GM12872 (cell line): ENCODE measurements around the gene TMEM203.

Source experiments
- CTCF ChIP-seq: IDR thresholded peaks from 3 replicates; pipeline ENCODE4 v1.5.1; 2011; ENCODE audit warnings: low read depth, mild to moderate bottlenecking, low read length, moderate library complexity; ENCODE audit not compliant: insufficient read depth

TMEM203 gene

DNA sequence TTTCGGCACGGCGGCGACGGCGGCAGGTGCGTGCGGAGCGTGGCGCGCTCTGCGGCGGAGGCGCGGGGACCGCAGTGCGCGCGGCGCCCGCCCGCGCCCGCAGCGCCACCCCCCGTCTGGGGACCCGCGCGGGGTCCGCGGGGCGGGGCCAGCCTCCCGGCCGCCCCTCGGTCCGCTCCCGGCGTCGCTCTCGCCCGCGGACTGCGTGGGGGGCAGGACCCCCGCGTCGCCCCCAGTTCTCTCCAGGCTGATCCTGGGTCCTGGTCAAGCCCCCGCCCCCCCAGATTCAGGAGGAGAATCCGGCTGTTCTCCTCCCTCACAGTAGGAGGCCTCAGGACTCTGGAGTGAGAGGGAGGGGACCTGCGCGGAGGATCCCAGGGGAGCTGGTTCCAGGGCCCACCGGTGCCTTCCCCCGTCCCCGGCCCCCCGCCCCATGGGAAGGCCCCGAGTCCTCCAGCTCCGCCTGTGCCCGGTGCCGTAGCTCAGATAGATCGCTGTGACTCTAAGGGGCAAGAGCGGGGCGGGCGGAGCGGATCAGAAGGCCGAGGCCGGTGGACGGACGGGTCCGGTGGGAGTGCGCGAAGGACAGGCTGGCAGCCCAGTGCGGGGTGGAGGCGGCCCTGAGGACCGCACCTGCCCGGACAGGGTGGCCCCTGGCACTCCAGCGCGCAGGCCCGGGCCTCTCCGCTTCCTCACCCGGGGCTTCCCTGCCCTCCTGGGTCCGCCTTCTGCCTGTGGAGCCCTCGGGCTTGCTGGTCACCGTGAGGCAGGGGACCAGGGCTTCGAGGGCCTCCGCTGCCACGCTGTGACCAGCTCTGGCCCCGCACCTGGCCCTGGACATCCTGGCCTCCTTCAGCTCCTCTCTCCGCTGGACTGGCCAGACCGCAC is 17.0 kb upstream of the TMEM203 start, which contains the start of gene RNF208:
RNF208 (minus strand) TSS at position 51 of the 888 bp plus-strand sequence. CDS start 1,028 bp downstream, outside the sequence.
- no peak for TF ChIP-seq CTCF

DNA sequence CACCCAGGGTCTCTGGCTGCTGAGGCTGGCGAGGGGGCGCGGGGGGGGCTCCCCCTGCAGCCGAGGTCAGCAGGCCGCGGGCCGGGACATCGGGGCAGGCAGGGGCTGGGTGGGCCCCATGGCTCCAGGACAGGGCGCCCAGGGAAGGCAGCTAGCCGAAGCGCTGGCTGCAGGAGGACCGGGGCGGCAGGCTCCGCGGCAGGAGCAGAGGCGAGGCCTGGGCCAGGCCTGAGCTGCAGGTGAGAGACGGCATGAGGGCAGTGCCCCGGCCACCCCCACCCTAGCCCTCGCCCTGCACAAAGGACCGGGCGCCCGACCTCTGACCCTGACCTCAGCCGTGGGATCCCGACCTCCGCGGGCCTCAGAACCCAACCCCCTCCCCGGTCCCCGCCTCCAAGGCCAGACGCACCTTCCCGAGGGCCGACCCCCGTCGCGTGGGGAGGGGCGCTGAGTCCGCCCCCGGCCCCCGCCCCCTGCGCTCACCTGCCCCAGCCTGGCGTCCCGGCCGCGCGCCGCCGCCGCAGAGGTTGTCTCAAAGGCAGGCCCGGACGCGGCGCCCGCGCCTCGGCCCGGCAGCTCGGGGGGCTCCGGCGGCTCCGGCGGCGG is 16.2 kb upstream of the TMEM203 start:
- no peak for TF ChIP-seq CTCF

DNA sequence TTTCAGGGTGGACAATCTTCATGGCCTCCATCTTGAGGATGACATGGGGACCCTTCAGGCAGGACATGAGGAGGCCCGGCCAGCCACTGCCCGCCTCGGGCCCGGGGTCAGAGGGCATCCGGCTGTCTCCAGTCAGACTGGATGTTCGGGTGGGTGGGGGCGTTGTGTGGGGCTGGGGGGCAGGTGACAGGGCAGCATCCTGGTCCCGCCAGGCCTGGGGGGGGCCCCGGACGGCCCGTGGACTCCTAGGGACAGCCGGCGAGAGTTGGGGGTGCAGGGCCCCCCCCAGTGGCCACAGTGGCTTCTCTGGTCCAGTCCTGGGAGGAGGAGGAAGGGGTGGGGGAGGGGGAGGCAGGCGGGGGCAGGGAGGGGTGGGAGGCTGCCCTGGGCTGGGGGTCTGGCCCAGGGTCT is 15.7 kb upstream of the TMEM203 start:
- TF ChIP-seq CTCF, result no peak

GRCh38 chr9:137220317-137221094 is 15.1 kb upstream of the TMEM203 start:
- TF ChIP-seq CTCF, result no peak

DNA sequence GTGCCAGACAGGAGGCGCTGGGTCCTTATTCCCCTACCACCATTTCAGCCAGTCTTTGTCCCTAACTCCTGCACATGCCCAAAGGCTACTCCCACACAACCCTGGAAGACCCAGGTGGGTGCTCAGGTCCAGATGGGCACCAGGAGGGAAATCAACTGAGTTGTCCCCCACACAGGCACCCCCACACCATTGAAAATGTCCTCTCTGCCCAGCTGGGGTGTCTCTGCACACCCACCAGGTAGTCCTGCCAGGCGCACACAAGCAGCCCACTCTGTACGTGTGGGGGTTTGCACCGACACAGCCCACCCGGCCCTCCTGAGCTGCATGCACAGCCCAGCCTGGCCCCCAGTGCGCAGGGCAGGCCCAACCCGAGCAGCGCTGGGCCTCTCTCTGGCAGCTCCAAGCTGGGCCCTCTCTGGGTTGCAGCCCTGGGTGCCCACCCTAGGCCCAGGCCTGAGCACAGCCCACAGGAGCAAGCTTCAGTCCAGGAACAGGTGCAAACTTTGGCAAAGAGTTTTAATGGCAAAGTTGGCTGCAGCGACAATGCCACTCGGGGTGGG is 14.4 kb upstream of the TMEM203 start:
- TF ChIP-seq CTCF, result no peak

GRCh38 chr9:137218754-137219271 is 13.4 kb upstream of the TMEM203 start:
- no peak for TF ChIP-seq CTCF
